ENCODE measurements around the gene CRIP2.

The CRIP2 gene

GRCh38 chr14:105471297-105471821 is 3.3 kb upstream of the CRIP2 start:
- in situ Hi-C loops (cut with MboI; ENCODE audit: low pct_unique_long_range_greater_than_20kb, low sequenced_read_pairs, unreplicated experiment), result no loop called here
- no peak for DNase-seq (ENCODE audit: low spot score)
- TF ChIP-seq, protein P1, sequence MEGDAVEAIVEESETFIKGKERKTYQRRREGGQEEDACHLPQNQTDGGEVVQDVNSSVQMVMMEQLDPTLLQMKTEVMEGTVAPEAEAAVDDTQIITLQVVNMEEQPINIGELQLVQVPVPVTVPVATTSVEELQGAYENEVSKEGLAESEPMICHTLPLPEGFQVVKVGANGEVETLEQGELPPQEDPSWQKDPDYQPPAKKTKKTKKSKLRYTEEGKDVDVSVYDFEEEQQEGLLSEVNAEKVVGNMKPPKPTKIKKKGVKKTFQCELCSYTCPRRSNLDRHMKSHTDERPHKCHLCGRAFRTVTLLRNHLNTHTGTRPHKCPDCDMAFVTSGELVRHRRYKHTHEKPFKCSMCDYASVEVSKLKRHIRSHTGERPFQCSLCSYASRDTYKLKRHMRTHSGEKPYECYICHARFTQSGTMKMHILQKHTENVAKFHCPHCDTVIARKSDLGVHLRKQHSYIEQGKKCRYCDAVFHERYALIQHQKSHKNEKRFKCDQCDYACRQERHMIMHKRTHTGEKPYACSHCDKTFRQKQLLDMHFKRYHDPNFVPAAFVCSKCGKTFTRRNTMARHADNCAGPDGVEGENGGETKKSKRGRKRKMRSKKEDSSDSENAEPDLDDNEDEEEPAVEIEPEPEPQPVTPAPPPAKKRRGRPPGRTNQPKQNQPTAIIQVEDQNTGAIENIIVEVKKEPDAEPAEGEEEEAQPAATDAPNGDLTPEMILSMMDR (IDR thresholded peaks at IDR 0.05; ENCODE audit: extremely low read depth, insufficient read depth, missing control alignments), result no peak

DNA sequence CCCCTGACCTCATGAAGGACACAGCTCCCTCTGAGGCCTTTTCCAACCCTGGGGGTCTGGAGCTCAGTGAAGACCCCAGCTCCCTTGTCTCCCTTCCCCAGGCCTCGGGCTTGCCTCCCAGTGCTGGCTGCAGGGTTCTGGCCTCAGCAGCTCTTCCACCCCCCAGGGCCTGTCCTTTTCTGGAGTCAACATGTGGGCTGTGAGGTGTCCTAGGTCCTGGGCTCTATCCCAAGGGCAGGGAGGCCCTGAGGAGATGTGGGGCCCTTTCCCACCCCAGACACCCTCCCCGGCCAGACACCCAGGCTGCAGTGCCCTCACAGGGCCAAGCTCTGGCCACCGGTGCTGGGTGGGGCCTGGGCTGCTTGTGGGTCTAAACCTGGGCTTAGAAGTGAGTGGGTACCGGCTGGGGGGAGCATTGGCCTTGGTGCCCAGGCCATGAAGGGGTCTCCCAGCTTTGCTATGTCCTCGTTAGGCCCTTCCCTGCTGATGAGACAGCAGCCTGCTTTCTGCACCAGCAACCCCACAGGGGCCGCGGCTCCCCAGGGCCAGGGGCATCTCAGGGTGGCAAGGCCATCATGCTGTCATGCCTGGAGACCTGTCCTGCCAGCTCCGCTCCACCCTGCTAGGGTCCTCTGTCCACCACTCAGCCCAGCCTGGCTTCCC is 2.7 kb upstream of the CRIP2 start:
- in situ Hi-C loops (cut with MboI; ENCODE audit: low pct_unique_long_range_greater_than_20kb, low sequenced_read_pairs, unreplicated experiment), result no loop called here
- TF ChIP-seq, protein P1 (IDR thresholded peaks at IDR 0.05; ENCODE audit: extremely low read depth, insufficient read depth, missing control alignments), result no peak

DNA sequence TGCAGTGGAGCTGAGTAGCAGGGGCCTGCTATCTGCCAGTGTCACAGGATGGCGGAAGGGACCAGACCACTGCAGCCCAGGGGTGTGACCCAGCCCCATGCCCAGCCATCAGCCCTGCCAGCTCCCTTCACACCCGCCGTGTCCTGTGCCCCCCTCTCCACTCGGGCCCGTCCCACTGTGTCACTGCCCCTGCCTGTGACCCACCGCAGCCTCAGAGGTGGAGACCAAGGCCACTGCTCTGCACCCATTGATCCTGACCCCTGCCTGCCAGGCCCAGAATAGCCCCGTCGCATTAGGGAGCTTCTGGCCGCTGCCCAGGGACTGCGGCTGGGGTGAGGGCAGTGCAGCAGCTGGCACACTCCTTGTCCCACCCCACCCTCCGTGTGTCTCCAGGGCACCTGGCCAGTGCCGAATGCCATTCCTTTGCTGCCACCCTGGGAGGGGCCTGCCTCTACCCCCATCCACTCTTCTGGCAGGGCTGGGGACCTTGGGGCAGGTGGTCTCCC is 2.1 kb upstream of the CRIP2 start:
- TF ChIP-seq, protein P1 (IDR thresholded peaks at IDR 0.05; ENCODE audit: extremely low read depth, insufficient read depth, missing control alignments), result no peak
- in situ Hi-C loops (cut with MboI; ENCODE audit: low pct_unique_long_range_greater_than_20kb, low sequenced_read_pairs, unreplicated experiment), result no loop called here
- no peak for DNase-seq (ENCODE audit: low spot score)

More for the DNA sequence above, 2.7 kb upstream of the CRIP2 start:
- no peak for DNase-seq (ENCODE audit: low spot score)

DNA sequence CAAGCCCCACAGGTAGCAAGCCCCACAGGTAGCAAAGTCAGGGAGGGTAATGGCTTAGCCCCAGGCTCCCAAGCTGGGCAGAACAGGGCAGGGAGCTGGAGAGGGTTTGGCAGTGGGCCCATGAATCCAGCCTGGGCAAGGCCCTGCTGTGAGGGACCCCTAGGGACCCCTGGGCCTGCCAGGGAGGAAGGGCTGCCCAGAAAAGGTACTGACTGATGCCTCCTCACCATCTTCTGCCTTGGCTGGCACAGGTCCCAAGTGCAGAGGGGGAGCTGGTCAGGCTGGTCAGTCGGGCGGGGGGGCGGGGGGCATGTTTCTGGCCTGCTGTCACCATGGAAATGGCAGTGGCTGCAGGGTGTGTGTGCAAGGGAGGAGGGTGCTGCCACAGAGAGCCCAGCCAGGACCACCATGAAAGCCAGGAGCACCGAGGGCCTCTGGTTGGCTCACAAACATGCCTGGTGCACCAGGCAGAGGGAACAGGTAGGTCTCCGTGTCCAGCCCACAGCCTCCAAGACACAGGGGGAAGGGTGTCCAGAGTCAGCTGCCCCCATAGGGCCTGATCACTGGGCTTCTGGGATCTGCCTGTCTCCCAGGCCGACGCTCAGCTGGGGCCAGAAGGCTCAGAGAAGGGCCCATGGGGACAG is 1.5 kb upstream of the CRIP2 start:
- DNase-seq (ENCODE audit: low spot score), result no peak
- TF ChIP-seq, protein P1 (IDR thresholded peaks at IDR 0.05; ENCODE audit: extremely low read depth, insufficient read depth, missing control alignments), result no peak
- in situ Hi-C loops (cut with MboI; ENCODE audit: low pct_unique_long_range_greater_than_20kb, low sequenced_read_pairs, unreplicated experiment), result no loop called here

- in situ Hi-C loops (cut with MboI; ENCODE audit: low pct_unique_long_range_greater_than_20kb, low sequenced_read_pairs, unreplicated experiment), result no loop called here
- TF ChIP-seq, protein P1 (IDR thresholded peaks at IDR 0.05; ENCODE audit: extremely low read depth, insufficient read depth, missing control alignments), result no peak
- DNase-seq (ENCODE audit: low spot score), result peak; percentile 85
Measured at GRCh38 chr14:105473677-105474482, 741 bp upstream of the CRIP2 start.

All from GM13977 (cell line).